OCI-LY1 (cell line): ENCODE data around the gene PCSK2.

Source experiments
- H2AFZ ChIP-seq: fragments of 200-600 bp; sonication (generic), shearing (Covaris generic); 2 replicates; pipeline ENCODE4 v1.6.0; 2014; ENCODE audit warnings: antibody characterized with exemption, mild to moderate bottlenecking, low read length
- H3F3A ChIP-seq: fragments of 200-600 bp; sonication (generic), shearing (Covaris generic); 2 replicates; pipeline ENCODE4 v1.6.0; 2014; ENCODE audit warnings: mild to moderate bottlenecking, antibody characterized with exemption, low read length, moderate library complexity; ENCODE audit not compliant: insufficient read depth
- H3K27ac ChIP-seq: fragments of 200-600 bp; sonication (generic); 2 replicates; pipeline ENCODE4 v1.5.1; 2014; ENCODE audit warnings: low read length, mixed run types, mild to moderate bottlenecking, low read depth; ENCODE audit not compliant: poor library complexity, severe bottlenecking
- H3K27me3 ChIP-seq: fragments of 200-600 bp; sonication (generic); 2 replicates; pipeline ENCODE4 v1.6.0; 2014; ENCODE audit warnings: antibody characterized with exemption, mild to moderate bottlenecking, low read length, moderate library complexity; ENCODE audit not compliant: insufficient read depth
- H3K36me3 ChIP-seq: fragments of 200-600 bp; sonication (generic); 2 replicates; pipeline ENCODE4 v1.6.1; 2014; ENCODE audit warnings: mild to moderate bottlenecking, antibody characterized with exemption, low read length, moderate library complexity, mixed read lengths; ENCODE audit not compliant: insufficient read depth
- H3K4me1 ChIP-seq: fragments of 200-600 bp; sonication (generic); 2 replicates; pipeline ENCODE4 v1.5.1; 2014; ENCODE audit warnings: mild to moderate bottlenecking, low read length, moderate library complexity; ENCODE audit not compliant: insufficient read depth, severe bottlenecking
- H3K4me2 ChIP-seq: fragments of 200-600 bp; sonication (generic), shearing (Covaris generic); 2 replicates; pipeline ENCODE4 v1.6.1; 2014; ENCODE audit warnings: low read length
- H3K4me3 ChIP-seq: fragments of 200-600 bp; sonication (generic); 2 replicates; pipeline ENCODE4 v1.5.1; 2014; ENCODE audit warnings: low read length, low read depth, mild to moderate bottlenecking, mixed read lengths; ENCODE audit not compliant: poor library complexity, severe bottlenecking
- H3K79me2 ChIP-seq: fragments of 200-600 bp; shearing (Covaris generic); 2 replicates; pipeline ENCODE4 v1.6.1; 2016; ENCODE audit warnings: mixed run types, low read length, mixed read lengths; ENCODE audit not compliant: insufficient read depth
- H3K9ac ChIP-seq: fragments of 200-600 bp; sonication (generic), shearing (Covaris generic); 2 replicates; pipeline ENCODE4 v1.6.1; 2014; ENCODE audit warnings: mild to moderate bottlenecking, low read length, mixed read lengths
- H3K9me2 ChIP-seq: fragments of 200-600 bp; sonication (generic), shearing (Covaris generic); 2 replicates; pipeline ENCODE4 v1.6.1; 2014; ENCODE audit warnings: low read depth, mild to moderate bottlenecking, low read length, mixed read lengths
- H3K9me3 ChIP-seq: fragments of 200-600 bp; shearing (Covaris generic); 2 replicates; pipeline ENCODE4 v1.6.1; 2014; ENCODE audit warnings: low read length, mixed read lengths
- H4K20me1 ChIP-seq: fragments of 200-600 bp; sonication (generic), shearing (Covaris generic); 2 replicates; pipeline ENCODE4 v1.6.0; 2016; ENCODE audit warnings: mild to moderate bottlenecking, low read length; ENCODE audit not compliant: insufficient read depth
- EZH2 ChIP-seq: fragments of 200-600 bp; sonication (generic), shearing (Covaris generic); IDR thresholded peaks from 2 replicates; pipeline ENCODE4 v1.8.0; 2017; ENCODE audit warnings: borderline replicate concordance, mixed run types, mild to moderate bottlenecking, antibody characterized with exemption, low read length, moderate library complexity, mixed read lengths
- TF ChIP-seq, protein P1 (sequence below): fragments of 200-600 bp; sonication (generic), shearing (Covaris generic); IDR thresholded peaks from 2 replicates; pipeline ENCODE4 v1.5.1; 2017; ENCODE audit warnings: mild to moderate bottlenecking, antibody characterized with exemption, low read length, moderate library complexity, mixed read lengths

The PCSK2 gene

DNA sequence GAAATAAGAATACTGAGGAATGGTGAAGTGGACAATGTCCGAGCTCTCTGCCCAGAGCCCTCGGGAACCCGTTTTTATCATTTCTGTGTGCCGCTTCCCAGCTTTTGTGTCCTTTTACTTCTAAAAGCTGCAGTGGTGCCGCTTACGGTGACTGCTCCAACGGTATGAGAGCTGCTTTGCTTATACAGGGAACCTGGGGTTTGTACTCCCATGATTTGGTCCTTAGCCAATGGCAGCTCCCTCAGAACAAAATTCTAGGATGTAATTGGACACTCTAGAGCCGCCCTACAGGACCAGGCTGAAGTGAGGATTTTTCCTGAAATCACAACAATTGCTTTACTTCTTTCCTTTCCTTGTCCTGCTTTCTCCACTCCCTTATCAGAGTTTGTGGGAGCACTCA lies 24.2 kb upstream of the PCSK2 start:
- no peak overlapping the region for H3K27ac ChIP-seq
- H3K27me3 ChIP-seq: no peaks in the 10 kb centered on the region
- H3K36me3 ChIP-seq: no peaks in the 10 kb centered on the region
- H3K9me3 ChIP-seq: no peaks in the 10 kb centered on the region
- no peaks in the 10 kb centered on the region for H3K79me2 ChIP-seq
- H3K9me2 ChIP-seq: no peaks in the 10 kb centered on the region
- H3K4me1 ChIP-seq: no peaks in the 10 kb centered on the region
- no peak overlapping the region for H3K9ac ChIP-seq
- H2AFZ ChIP-seq: no peak overlapping the region
- H3K4me3 ChIP-seq: no peak overlapping the region
- TF ChIP-seq, protein P1, sequence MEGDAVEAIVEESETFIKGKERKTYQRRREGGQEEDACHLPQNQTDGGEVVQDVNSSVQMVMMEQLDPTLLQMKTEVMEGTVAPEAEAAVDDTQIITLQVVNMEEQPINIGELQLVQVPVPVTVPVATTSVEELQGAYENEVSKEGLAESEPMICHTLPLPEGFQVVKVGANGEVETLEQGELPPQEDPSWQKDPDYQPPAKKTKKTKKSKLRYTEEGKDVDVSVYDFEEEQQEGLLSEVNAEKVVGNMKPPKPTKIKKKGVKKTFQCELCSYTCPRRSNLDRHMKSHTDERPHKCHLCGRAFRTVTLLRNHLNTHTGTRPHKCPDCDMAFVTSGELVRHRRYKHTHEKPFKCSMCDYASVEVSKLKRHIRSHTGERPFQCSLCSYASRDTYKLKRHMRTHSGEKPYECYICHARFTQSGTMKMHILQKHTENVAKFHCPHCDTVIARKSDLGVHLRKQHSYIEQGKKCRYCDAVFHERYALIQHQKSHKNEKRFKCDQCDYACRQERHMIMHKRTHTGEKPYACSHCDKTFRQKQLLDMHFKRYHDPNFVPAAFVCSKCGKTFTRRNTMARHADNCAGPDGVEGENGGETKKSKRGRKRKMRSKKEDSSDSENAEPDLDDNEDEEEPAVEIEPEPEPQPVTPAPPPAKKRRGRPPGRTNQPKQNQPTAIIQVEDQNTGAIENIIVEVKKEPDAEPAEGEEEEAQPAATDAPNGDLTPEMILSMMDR: no peak
- no peak for TF ChIP-seq EZH2
- no peaks in the 10 kb centered on the region for H4K20me1 ChIP-seq
- H3F3A ChIP-seq: no peaks in the 10 kb centered on the region
- H3K4me2 ChIP-seq: no peak overlapping the region

DNA sequence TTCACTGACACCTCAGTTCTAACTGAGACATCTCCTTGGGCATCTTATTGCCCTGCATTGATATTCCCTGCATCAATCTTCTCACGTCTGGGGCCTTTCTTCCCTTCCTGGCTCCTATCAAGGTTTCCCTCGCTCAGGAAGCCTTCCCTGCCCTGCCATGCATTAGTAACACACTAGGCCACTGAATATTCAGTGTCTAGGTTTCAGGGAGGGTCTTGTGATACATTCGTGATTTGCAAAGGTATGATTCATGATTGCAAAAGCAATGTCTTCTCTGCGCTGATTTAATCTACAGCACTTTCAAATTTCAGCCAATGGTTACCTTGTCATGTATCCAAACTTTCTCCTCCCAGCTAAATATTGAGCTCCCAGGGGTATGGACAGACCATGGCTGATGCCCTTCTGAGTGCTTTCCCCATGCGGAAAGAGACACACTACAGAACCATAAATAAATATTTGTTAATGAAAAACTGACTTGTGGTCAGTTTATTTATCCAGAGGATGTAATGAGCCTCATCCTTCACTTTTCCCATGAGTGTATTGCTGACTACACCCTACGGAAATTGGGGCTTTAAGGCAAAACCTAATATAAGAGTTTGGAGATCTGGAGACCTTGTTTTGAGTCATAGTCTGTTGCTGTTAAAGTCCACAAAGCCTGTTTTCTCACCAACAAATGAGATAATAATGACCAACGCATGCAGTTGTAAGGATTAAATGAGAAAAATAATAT lies 21.6 kb upstream of the PCSK2 start:
- no peak overlapping the region for H3K4me2 ChIP-seq
- H3K4me3 ChIP-seq: no peak overlapping the region
- no peaks in the 10 kb centered on the region for H3F3A ChIP-seq
- no peaks in the 10 kb centered on the region for H3K27me3 ChIP-seq
- no peaks in the 10 kb centered on the region for H3K79me2 ChIP-seq
- H3K27ac ChIP-seq: no peak overlapping the region
- no peaks in the 10 kb centered on the region for H3K9me3 ChIP-seq
- no peak overlapping the region for H2AFZ ChIP-seq
- H3K9me2 ChIP-seq: no peaks in the 10 kb centered on the region
- H3K4me1 ChIP-seq: no peaks in the 10 kb centered on the region
- no peak overlapping the region for H3K9ac ChIP-seq
- no peaks in the 10 kb centered on the region for H4K20me1 ChIP-seq
- TF ChIP-seq, protein P1: no peak
- no peak for TF ChIP-seq EZH2
- H3K36me3 ChIP-seq: no peaks in the 10 kb centered on the region

DNA sequence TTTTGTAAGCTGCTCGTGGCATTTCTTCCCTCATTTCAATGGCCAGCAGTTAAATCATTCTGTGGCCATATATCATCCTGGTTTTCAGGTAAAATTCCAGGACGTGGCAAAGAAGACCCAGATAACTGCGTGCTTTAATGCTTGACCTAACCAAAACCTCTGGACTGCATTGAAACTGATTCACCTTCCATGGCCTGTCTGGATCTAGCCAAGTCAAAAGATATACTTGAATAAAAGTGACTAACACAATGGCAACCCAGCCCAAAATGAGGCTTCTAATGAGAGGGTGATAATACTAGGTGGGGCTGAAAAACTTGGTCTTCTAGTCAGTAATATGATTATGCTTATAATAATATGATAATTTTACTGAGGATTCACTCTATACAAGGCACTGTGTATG lies 16.5 kb upstream of the PCSK2 start:
- Histone ChIP-seq H3K4me3 (no peak overlapping the region), H3K79me2 (no peaks in the 10 kb centered on the region), H3K27me3 (no peaks in the 10 kb centered on the region), H2AFZ (no peak overlapping the region), H4K20me1 (no peaks in the 10 kb centered on the region), H3K36me3 (no peaks in the 10 kb centered on the region), H3K4me2 (no peak overlapping the region), H3K9me2 (no peaks in the 10 kb centered on the region), H3K27ac (no peak overlapping the region), H3K9me3 (no peaks in the 10 kb centered on the region), H3K4me1 (no peaks in the 10 kb centered on the region), H3F3A (no peaks in the 10 kb centered on the region), H3K9ac (no peak overlapping the region)
- TF ChIP-seq, protein P1: no peak
- TF ChIP-seq EZH2: no peak
